Endothelial cell of umbilical vein (primary cell): ENCODE data around the gene FALEC. TPM values are rescaled to one million over a fixed set of nuclear protein-coding genes. Genes with fewer than 3 reads are reported as not detected.

Experiments used
- BruUV-seq: library from RNA; stranded (reverse); fragments of 400-500 nt; replicated peaks from 2 replicates; lab custom pipeline; 2021; lab: Mats Ljungman, UMichigan
- CTCF ChIA-PET: fragments of 300-600, 350-600 bp; sonication (Branson Sonifier 250); formaldehyde crosslinking; loops from one replicate; lab custom pipeline; 2021; ENCODE audit warnings: antibody characterized with exemption, inconsistent platforms; lab: Charles Lee
- POLR2A ChIA-PET: fragments of 300-600, 350-600 bp; sonication (Branson Sonifier 250); formaldehyde crosslinking; loops from one replicate; lab custom pipeline; 2021; ENCODE audit warnings: antibody characterized with exemption, inconsistent platforms; lab: Charles Lee
- DNase-seq: peaks from one replicate; pipeline ENCODE4 v3.0.0-alpha.2; 2011; ENCODE audit warnings: low read depth, low spot score
- FAIRE-seq: peaks from 2 replicates; lab custom pipeline; 2011; peaks lifted over from hg19 to GRCh38; lab: Jason Lieb, UNC
- H2AFZ ChIP-seq: 2 replicates; pipeline ENCODE4 v1.6.0; 2012; ENCODE audit warnings: low read depth, low read length, control low read depth, inconsistent platforms
- H3K27ac ChIP-seq: 2 replicates; pipeline ENCODE4 v1.5.1; 2011; ENCODE audit warnings: low read depth, mild to moderate bottlenecking, control low read depth, low read length, moderate library complexity; ENCODE audit not compliant: insufficient read depth
- H3K27me3 ChIP-seq, 2 experiments: 2 replicates each; pipeline versions ENCODE4 v1.6.0 to v1.6.1; 2011; ENCODE audit warnings: low read length in 2 of 2, mixed read lengths in 1 of 2; ENCODE audit not compliant: control insufficient read depth in 2 of 2, insufficient read depth in 2 of 2
- H3K36me3 ChIP-seq, 2 experiments: 2 replicates in 1 of 2; 3 replicates in 1 of 2; pipeline ENCODE4 v1.5.1; 2011; ENCODE audit warnings: low read length in 2 of 2, mild to moderate bottlenecking in 1 of 2, moderate library complexity in 1 of 2; ENCODE audit not compliant: control insufficient read depth in 2 of 2, insufficient read depth in 2 of 2; ENCODE audit errors: extremely low read depth in 1 of 2
- H3K4me1 ChIP-seq: 3 replicates; pipeline ENCODE4 v1.5.1; 2011; ENCODE audit warnings: mild to moderate bottlenecking, low read length; ENCODE audit not compliant: control insufficient read depth, insufficient read depth; ENCODE audit errors: extremely low read depth
- H3K4me2 ChIP-seq: 2 replicates; pipeline ENCODE4 v1.6.1; 2011; ENCODE audit warnings: low read length, control low read depth, mixed read lengths; ENCODE audit not compliant: insufficient read depth
- H3K4me3 ChIP-seq, 3 experiments: fragments of 200-600 bp in 1 of 3; sonication (generic), shearing (Covaris generic) in 1 of 3; replicated peaks in 1 of 3; 2 replicates each; pipeline ENCODE4 v1.5.1; 2011 to 2016; ENCODE audit warnings: control low read depth in 3 of 3, low read length in 3 of 3, mild to moderate bottlenecking in 2 of 3, inconsistent platforms in 1 of 3, low read depth in 1 of 3, moderate library complexity in 1 of 3; ENCODE audit not compliant: insufficient read depth in 1 of 3
- H3K79me2 ChIP-seq: 2 replicates; pipeline ENCODE4 v1.6.0; 2012; ENCODE audit warnings: low read length, inconsistent platforms; ENCODE audit not compliant: control insufficient read depth, insufficient read depth
- H3K9ac ChIP-seq: replicated peaks from 2 replicates; pipeline ENCODE3; 2011; ENCODE audit warnings: low read length, control low read depth; ENCODE audit not compliant: insufficient read depth; ENCODE audit errors: extremely low read depth
- H3K9me1 ChIP-seq: replicated peaks from 3 replicates; pipeline ENCODE4 v1.6.0; 2011; ENCODE audit warnings: mild to moderate bottlenecking, low read length; ENCODE audit not compliant: control insufficient read depth, insufficient read depth; ENCODE audit errors: extremely low read depth
- H3K9me3 ChIP-seq: replicated peaks from 2 replicates; pipeline ENCODE4 v1.5.1; 2012; ENCODE audit warnings: low read length, inconsistent platforms; ENCODE audit not compliant: control insufficient read depth, insufficient read depth
- H4K20me1 ChIP-seq: replicated peaks from 2 replicates; pipeline ENCODE3; 2011; ENCODE audit warnings: mild to moderate bottlenecking, low read length; ENCODE audit not compliant: control insufficient read depth, insufficient read depth; ENCODE audit errors: extremely low read depth
- JUN ChIP-seq: IDR thresholded peaks from 2 replicates; pipeline ENCODE4 v1.6.1; 2011; ENCODE audit warnings: borderline replicate concordance, low read depth; ENCODE audit not compliant: insufficient read length, insufficient read depth
- POLR2A ChIP-seq: IDR thresholded peaks from 2 replicates; pipeline ENCODE4 v1.6.1; 2012; ENCODE audit warnings: low read depth, mild to moderate bottlenecking, control low read depth, low read length
- dilution Hi-C: fragments of 300-500 bp; cut with MboI; formaldehyde crosslinking; loops from one replicate; pipeline ENCODE4 v1.15.0; 2019; ENCODE audit warnings: low sequenced_read_pairs; ENCODE audit not compliant: extremely low pct_ligation_motif_present
- intact Hi-C: fragments of 100-400 bp; cut with micrococcal nuclease; formaldehyde crosslinking; loops from one replicate; pipeline ENCODE4 v1.10.0; 2022
- polyA plus RNA-seq, 4 experiments: library from polyadenylated mRNA; depleted of rRNA in 3 of 4; stranded (reverse) in 3 of 4; unstranded in 1 of 4; fragments of >200 nt; gene quantifications; 2 replicates each; pipeline versions ENCODE4 v1.2.1 to v1.2.3, GENCODE V29; 2011 to 2012; ENCODE audit warnings: missing spikeins in 1 of 4
- total RNA-seq: library from RNA; stranded (reverse); gene quantifications from 2 replicates; pipeline ENCODE4 v1.2.3, GENCODE V29; 2021
- TF ChIP-seq, protein P1 (sequence below), 2 donors: IDR thresholded peaks; 1 replicate in 1 of 2; 2 replicates in 1 of 2; pipeline ENCODE4 v1.5.1; 2011; ENCODE audit warnings: low read length in 2 of 2, mild to moderate bottlenecking in 2 of 2, moderate library complexity in 2 of 2, control low read depth in 1 of 2, inconsistent platforms in 1 of 2, low read depth in 1 of 2; ENCODE audit not compliant: insufficient read depth in 1 of 2; ENCODE audit errors: extremely low read depth in 1 of 2

The FALEC gene
- total and polyA plus RNA-seq, 2 donors (not counting 3 experiments of a cell fraction or from before 2014, with no cell fraction given), result not detected

DNA sequence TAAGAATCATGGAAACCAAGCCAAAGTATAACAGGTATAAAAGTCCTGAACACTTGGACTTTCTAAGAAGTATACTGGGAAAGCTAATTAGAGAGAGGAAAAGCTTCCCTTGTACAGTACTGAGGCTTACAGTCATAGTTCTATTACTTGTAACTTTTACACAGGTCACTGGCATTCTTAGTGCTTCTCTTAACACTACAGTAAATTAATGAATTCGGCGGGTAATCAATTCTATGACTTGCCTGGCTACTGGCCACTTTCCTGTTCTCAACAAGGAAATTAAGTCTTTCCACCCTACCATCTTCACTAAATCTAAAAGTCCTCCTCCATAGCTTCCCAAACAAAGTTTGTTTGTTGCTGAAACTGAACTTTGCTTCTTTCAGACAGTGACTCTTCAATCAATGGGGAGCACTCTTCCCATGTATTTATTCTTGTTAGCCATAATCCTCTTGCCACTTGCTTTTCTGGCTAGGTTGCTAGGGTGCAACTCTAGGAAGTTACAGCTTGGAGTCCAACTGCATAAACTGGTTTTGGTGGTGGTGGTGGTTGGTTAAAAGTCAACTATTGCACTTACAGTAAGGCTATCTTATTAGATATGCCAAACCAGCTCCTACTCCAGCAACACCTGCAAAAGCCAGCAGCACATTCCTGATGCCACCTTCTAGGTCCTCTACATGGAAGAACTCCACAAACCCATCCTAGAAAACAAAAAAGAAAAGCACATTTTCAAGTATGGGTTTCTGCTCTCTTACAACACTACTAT is 61.4 kb downstream of the FALEC start:
- TF ChIP-seq, protein P1, sequence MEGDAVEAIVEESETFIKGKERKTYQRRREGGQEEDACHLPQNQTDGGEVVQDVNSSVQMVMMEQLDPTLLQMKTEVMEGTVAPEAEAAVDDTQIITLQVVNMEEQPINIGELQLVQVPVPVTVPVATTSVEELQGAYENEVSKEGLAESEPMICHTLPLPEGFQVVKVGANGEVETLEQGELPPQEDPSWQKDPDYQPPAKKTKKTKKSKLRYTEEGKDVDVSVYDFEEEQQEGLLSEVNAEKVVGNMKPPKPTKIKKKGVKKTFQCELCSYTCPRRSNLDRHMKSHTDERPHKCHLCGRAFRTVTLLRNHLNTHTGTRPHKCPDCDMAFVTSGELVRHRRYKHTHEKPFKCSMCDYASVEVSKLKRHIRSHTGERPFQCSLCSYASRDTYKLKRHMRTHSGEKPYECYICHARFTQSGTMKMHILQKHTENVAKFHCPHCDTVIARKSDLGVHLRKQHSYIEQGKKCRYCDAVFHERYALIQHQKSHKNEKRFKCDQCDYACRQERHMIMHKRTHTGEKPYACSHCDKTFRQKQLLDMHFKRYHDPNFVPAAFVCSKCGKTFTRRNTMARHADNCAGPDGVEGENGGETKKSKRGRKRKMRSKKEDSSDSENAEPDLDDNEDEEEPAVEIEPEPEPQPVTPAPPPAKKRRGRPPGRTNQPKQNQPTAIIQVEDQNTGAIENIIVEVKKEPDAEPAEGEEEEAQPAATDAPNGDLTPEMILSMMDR (IDR thresholded peaks at IDR 0.05; ENCODE audit: extremely low read depth in 1 of 2, insufficient read depth in 1 of 2, low read depth in 1 of 2, low read length in 2 of 2), result no peak
- TF ChIP-seq POLR2A, result peak; percentile 66
- no peak for TF ChIP-seq JUN
- no TSS peak for BruUV-seq
- Histone ChIP-seq H4K20me1 (peaks cover 36% of the 10 kb centered on the region), H3K4me1 (peaks cover 32% of the 10 kb centered on the region), H3K79me2 (peaks cover 73% of the 10 kb centered on the region), H3K4me2 (peak overlapping the region; percentile 87), H3K9me3 (no peaks in the 10 kb centered on the region), H3K4me3 (peak overlapping the region; percentile 91 to 99 (median 92)), H2AFZ (no peak overlapping the region), H3K9me1 (no peaks in the 10 kb centered on the region), H3K36me3 (peaks cover 15 to 39% of the 10 kb centered on the region in 2 experiments), H3K27ac (peak overlapping the region; percentile 94), H3K9ac (peak overlapping the region; percentile 97), H3K27me3 (no peaks in the 10 kb centered on the region)
- CTCF ChIA-PET, result interaction anchor here (1.5 to 13.4 kb wide), 3 partner anchors 8 to 44 kb away, joined by 5 to 184 read pairs (median 147); no protein-coding TSS in a partner anchor
- intact Hi-C loops (loop anchor here (5.0 kb wide), 1 partner anchor 235 kb away; no protein-coding TSS in a partner anchor), dilution Hi-C loops (loop anchor here (10.0 kb wide), 1 partner anchor 88 kb away; no protein-coding TSS in a partner anchor)
- DNase-seq, result no peak
- no peak for FAIRE-seq
- POLR2A ChIA-PET, result interaction anchor here (0.8 to 1.7 kb wide), 6 partner anchors 9 to 43 kb away, joined by 3 to 4 read pairs (median 3); no protein-coding TSS in a partner anchor
